HepG2 (cell line): ENCODE measurements around the gene GZMA.

ENCODE experiments used
- CTCF ChIP-seq: sonication (generic); formaldehyde crosslinking; IDR thresholded peaks from 2 replicates; pipeline ENCODE4 v1.5.0; 2020; ENCODE audit warnings: mild to moderate bottlenecking, missing genetic modification reagents, moderate library complexity
- JUND ChIP-seq: sonication (generic); formaldehyde crosslinking; IDR thresholded peaks from 2 replicates; pipeline ENCODE4 v1.8.0; 2022; ENCODE audit warnings: mild to moderate bottlenecking, missing genetic modification reagents
- POLR2AphosphoS5 ChIP-seq: IDR thresholded peaks from 2 replicates; pipeline ENCODE4 v1.6.1; 2012; ENCODE audit warnings: low read depth, low read length
- PREB ChIP-seq: sonication (generic); formaldehyde crosslinking; IDR thresholded peaks from 2 replicates; pipeline ENCODE4 v1.4.0; 2020; ENCODE audit warnings: missing genetic modification reagents
- RAD21 ChIP-seq: fragments of 450-650 bp; formaldehyde crosslinking; IDR thresholded peaks from 2 replicates; pipeline ENCODE4 v1.5.0; 2020; ENCODE audit warnings: mild to moderate bottlenecking
- SP1 ChIP-seq, 2 experiments: fragments of 450-650 bp in 1 of 2; sonication (generic) in 1 of 2; formaldehyde crosslinking in 1 of 2; IDR thresholded peaks; 2 replicates each; pipeline versions ENCODE4 v1.4.0 to v1.6.1; 2016 to 2020; ENCODE audit warnings: missing genetic modification reagents in 1 of 2

- TF ChIP-seq CTCF (CRISPR knock-in tag) (no peak), POLR2AphosphoS5 (no peak), RAD21 (CRISPR knock-in tag) (no peak), SP1 (IDR thresholded peaks at IDR 0.05) (no peak), SP1 (CRISPR knock-in tag; IDR thresholded peaks at IDR 0.05) (no peak), JUND (CRISPR knock-in tag) (no peak), PREB (CRISPR knock-in tag) (no peak)
These were observed 20.9 kb downstream of the GZMA start for GRCh38 chr5:55123365-55123764.
